Measurements from ENCODE around the gene GRID1.

GRID1 gene

DNA sequence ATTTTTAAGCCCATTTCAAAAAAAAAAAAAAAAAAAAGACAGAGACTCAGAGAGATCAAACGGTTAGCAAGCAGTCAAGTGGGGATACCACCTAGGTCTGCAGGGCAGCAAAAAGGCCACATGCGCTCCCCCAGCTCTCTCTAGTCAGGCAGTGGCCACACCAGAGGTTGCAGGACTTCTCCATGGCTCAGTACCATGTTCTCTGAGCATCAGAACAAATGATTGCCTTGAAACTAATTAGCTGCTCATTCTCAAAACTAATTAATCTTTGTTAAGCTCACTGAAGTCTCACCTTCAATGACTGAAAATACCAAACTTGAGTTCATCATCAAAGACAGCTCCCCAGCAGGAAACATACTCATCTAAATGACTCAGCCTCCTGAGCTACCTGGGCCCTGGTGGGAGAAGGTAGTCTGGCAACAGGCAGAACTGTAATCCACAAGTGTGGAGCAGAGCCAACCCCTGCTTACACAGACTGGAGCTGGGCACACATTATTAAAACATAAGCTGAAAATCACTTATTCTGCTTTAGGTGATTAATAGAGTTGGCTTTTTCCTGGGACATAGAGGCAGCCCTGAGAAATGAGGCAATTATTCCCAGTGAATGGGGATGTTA lies 319.6 kb downstream of the GRID1 start:
- Histone ChIP-seq H3K9ac (ENCODE audit: insufficient read length, low read depth) (no peak overlapping the region), H3K4me3 (ENCODE audit: insufficient read length, low read depth) (no peak overlapping the region), H3K4me1 (ENCODE audit: insufficient read depth, insufficient read length) (no peaks in the 10 kb centered on the region), H3K27me3 (ENCODE audit: insufficient read depth, insufficient read length) (no peaks in the 10 kb centered on the region), H3K9me3 (ENCODE audit: insufficient read depth, low read length) (no peaks in the 10 kb centered on the region), H3K36me3 (ENCODE audit: insufficient read depth, insufficient read length, low read length) (no peaks in the 10 kb centered on the region)
- TF ChIP-seq YY1 (IDR thresholded peaks at IDR 0.05; ENCODE audit: insufficient read depth, insufficient read length), result no peak
- no peak for TF ChIP-seq ZNF274 (IDR thresholded peaks at IDR 0.05; ENCODE audit: low read depth, low read length)
- no peak for DNase-seq (ENCODE audit: low read depth, low spot score)

DNA sequence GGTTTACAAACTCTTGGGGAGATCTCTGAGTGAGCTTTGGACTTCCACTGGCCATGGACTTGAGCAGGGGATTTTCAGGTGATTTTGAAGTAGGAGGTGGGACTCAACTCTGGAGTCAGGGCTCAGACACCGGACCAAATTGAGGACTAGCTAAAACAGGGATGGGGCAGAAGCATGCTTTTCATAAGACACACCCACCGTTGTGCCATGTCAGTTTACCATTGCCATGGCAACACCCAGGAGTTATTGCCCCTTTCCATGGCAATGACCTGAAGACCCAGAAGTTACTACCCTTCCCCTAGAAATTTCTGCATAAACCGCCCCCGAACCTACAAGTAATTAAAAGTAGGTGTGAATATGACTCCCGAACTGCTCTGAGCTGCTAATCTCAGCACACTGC lies 320.7 kb downstream of the GRID1 start:
- no peak for TF ChIP-seq SUZ12 (IDR thresholded peaks at IDR 0.05; ENCODE audit: extremely low read depth, insufficient read depth, insufficient read length)
- TF ChIP-seq YY1 (IDR thresholded peaks at IDR 0.05; ENCODE audit: insufficient read depth, insufficient read length), result no peak
- TF ChIP-seq ZNF274 (IDR thresholded peaks at IDR 0.05; ENCODE audit: low read depth, low read length), result no peak
- Histone ChIP-seq H3K4me1 (ENCODE audit: insufficient read depth, insufficient read length) (no peaks in the 10 kb centered on the region), H3K9ac (ENCODE audit: insufficient read length, low read depth) (no peak overlapping the region), H3K4me3 (ENCODE audit: insufficient read length, low read depth) (no peak overlapping the region), H3K27me3 (ENCODE audit: insufficient read depth, insufficient read length) (no peaks in the 10 kb centered on the region), H3K36me3 (ENCODE audit: insufficient read depth, insufficient read length, low read length) (no peaks in the 10 kb centered on the region), H3K9me3 (ENCODE audit: insufficient read depth, low read length) (no peaks in the 10 kb centered on the region)
- DNase-seq (ENCODE audit: low read depth, low spot score), result no peak

DNA sequence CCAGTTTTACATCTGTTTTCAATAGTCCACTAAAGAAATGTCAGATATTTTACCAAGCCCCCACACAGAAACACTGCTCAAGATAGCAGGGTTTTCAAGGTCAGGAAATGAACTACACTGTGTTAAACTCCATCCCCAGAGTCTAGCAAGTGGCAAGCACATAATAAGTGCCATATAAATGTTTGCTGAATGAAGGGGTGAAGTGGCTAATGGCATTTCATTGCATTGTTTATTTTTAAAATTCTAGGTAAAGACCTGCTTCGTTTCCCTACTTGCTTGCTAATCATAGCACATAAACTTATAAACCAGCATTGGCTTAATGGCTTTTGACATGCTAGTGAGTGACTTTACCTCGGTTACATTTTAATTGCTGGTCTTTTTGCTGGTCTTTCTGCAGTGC lies 322.6 kb downstream of the GRID1 start:
- no peak overlapping the region for H3K4me3 ChIP-seq (ENCODE audit: insufficient read length, low read depth)
- H3K9ac ChIP-seq (ENCODE audit: insufficient read length, low read depth), result no peak overlapping the region
- no peak for DNase-seq (ENCODE audit: low read depth, low spot score)
- no peaks in the 10 kb centered on the region for H3K4me1 ChIP-seq (ENCODE audit: insufficient read depth, insufficient read length)
- no peaks in the 10 kb centered on the region for H3K27me3 ChIP-seq (ENCODE audit: insufficient read depth, insufficient read length)
- H3K9me3 ChIP-seq (ENCODE audit: insufficient read depth, low read length), result no peaks in the 10 kb centered on the region
- no peaks in the 10 kb centered on the region for H3K36me3 ChIP-seq (ENCODE audit: insufficient read depth, insufficient read length, low read length)
- TF ChIP-seq ZNF274 (IDR thresholded peaks at IDR 0.05; ENCODE audit: low read depth, low read length) (no peak), YY1 (IDR thresholded peaks at IDR 0.05; ENCODE audit: insufficient read depth, insufficient read length) (no peak), SUZ12 (IDR thresholded peaks at IDR 0.05; ENCODE audit: extremely low read depth, insufficient read depth, insufficient read length) (no peak)

DNA sequence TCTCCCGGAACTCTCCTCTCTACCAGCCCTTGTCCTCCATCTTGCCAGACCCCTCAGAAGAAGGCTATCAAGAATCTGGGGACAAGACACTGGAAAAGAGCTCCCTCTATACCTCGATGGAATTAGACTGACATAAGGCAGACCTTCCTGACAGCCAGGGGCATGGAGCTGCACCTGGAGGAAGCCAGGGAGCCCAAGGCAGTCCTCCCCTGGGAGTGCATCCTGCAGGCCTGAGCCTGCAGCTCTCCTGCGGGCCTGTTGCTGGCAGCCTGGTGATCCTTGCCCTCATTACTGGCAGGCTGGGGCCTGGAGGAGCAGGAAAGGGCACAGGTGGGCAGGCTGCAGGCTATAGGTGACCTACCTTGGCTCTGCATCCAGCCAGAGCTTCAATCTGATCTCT lies 323.4 kb downstream of the GRID1 start:
- TF ChIP-seq SUZ12 (IDR thresholded peaks at IDR 0.05; ENCODE audit: extremely low read depth, insufficient read depth, insufficient read length) (no peak), YY1 (IDR thresholded peaks at IDR 0.05; ENCODE audit: insufficient read depth, insufficient read length) (no peak), ZNF274 (IDR thresholded peaks at IDR 0.05; ENCODE audit: low read depth, low read length) (no peak)
- Histone ChIP-seq H3K9me3 (ENCODE audit: insufficient read depth, low read length) (no peaks in the 10 kb centered on the region), H3K9ac (ENCODE audit: insufficient read length, low read depth) (no peak overlapping the region), H3K36me3 (ENCODE audit: insufficient read depth, insufficient read length, low read length) (no peaks in the 10 kb centered on the region), H3K4me1 (ENCODE audit: insufficient read depth, insufficient read length) (no peaks in the 10 kb centered on the region), H3K4me3 (ENCODE audit: insufficient read length, low read depth) (no peak overlapping the region), H3K27me3 (ENCODE audit: insufficient read depth, insufficient read length) (no peaks in the 10 kb centered on the region)
- no peak for DNase-seq (ENCODE audit: low read depth, low spot score)

DNA sequence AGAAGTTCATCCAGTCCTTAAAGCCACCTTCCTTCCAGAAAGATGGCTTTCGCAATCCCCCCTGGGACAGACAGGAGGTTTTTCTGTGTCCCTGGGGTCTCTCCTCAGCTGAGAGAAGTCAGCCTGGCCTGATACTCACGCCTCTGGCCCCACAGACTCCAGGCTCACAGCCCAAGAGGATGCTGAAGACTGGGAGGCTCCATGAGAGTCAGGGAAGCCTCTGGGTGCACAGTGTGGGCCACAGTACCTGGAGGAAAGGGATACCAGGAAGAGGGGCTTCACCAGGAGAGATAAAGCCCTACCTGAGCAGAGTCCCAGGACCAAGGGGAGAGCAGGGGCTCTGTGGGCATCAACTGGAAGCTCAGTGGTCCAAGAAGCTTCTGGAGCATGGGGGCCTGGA lies 324.4 kb downstream of the GRID1 start:
- no peak overlapping the region for H3K9ac ChIP-seq (ENCODE audit: insufficient read length, low read depth)
- no peaks in the 10 kb centered on the region for H3K9me3 ChIP-seq (ENCODE audit: insufficient read depth, low read length)
- no peak for DNase-seq (ENCODE audit: low read depth, low spot score)
- H3K27me3 ChIP-seq (ENCODE audit: insufficient read depth, insufficient read length), result no peaks in the 10 kb centered on the region
- H3K4me1 ChIP-seq (ENCODE audit: insufficient read depth, insufficient read length), result no peaks in the 10 kb centered on the region
- TF ChIP-seq ZNF274 (IDR thresholded peaks at IDR 0.05; ENCODE audit: low read depth, low read length) (no peak), SUZ12 (IDR thresholded peaks at IDR 0.05; ENCODE audit: extremely low read depth, insufficient read depth, insufficient read length) (no peak), YY1 (IDR thresholded peaks at IDR 0.05; ENCODE audit: insufficient read depth, insufficient read length) (no peak)
- no peaks in the 10 kb centered on the region for H3K36me3 ChIP-seq (ENCODE audit: insufficient read depth, insufficient read length, low read length)
- H3K4me3 ChIP-seq (ENCODE audit: insufficient read length, low read depth), result no peak overlapping the region

- no peak for DNase-seq (ENCODE audit: low read depth, low spot score)
- TF ChIP-seq ZNF274 (IDR thresholded peaks at IDR 0.05; ENCODE audit: low read depth, low read length) (no peak), YY1 (IDR thresholded peaks at IDR 0.05; ENCODE audit: insufficient read depth, insufficient read length) (no peak), SUZ12 (IDR thresholded peaks at IDR 0.05; ENCODE audit: extremely low read depth, insufficient read depth, insufficient read length) (no peak)
- Histone ChIP-seq H3K36me3 (ENCODE audit: insufficient read depth, insufficient read length, low read length) (no peaks in the 10 kb centered on the region), H3K4me1 (ENCODE audit: insufficient read depth, insufficient read length) (no peaks in the 10 kb centered on the region), H3K9ac (ENCODE audit: insufficient read length, low read depth) (no peak overlapping the region), H3K27me3 (ENCODE audit: insufficient read depth, insufficient read length) (no peaks in the 10 kb centered on the region), H3K9me3 (ENCODE audit: insufficient read depth, low read length) (no peaks in the 10 kb centered on the region), H3K4me3 (ENCODE audit: insufficient read length, low read depth) (no peak overlapping the region)
Measured at GRCh38 chr10:86041116-86041515, 325.5 kb downstream of the GRID1 start.

GRCh38 chr10:86038371-86038770 lies 328.2 kb downstream of the GRID1 start:
- DNase-seq (ENCODE audit: low read depth, low spot score), result no peak
- Histone ChIP-seq H3K9me3 (ENCODE audit: insufficient read depth, low read length) (no peaks in the 10 kb centered on the region), H3K4me3 (ENCODE audit: insufficient read length, low read depth) (no peak overlapping the region), H3K9ac (ENCODE audit: insufficient read length, low read depth) (no peak overlapping the region), H3K36me3 (ENCODE audit: insufficient read depth, insufficient read length, low read length) (no peaks in the 10 kb centered on the region), H3K27me3 (ENCODE audit: insufficient read depth, insufficient read length) (no peaks in the 10 kb centered on the region), H3K4me1 (ENCODE audit: insufficient read depth, insufficient read length) (no peaks in the 10 kb centered on the region)
- no peak for TF ChIP-seq YY1 (IDR thresholded peaks at IDR 0.05; ENCODE audit: insufficient read depth, insufficient read length)
- TF ChIP-seq ZNF274 (IDR thresholded peaks at IDR 0.05; ENCODE audit: low read depth, low read length), result no peak
- no peak for TF ChIP-seq SUZ12 (IDR thresholded peaks at IDR 0.05; ENCODE audit: extremely low read depth, insufficient read depth, insufficient read length)
